ENCODE results near the gene PPP1CA.
"Not testable (repeated sequence)": the region's sequence is repeated elsewhere in the genome, so short reads cannot be mapped to it uniquely, and the experiment has no call there.

The PPP1CA gene

GRCh38 chr11:67432655-67433349, 31.1 kb upstream of the PPP1CA start:
- TF ChIP-seq CTCF (IDR thresholded peaks at IDR 0.05; ENCODE audit: low read depth, low read length) = no peak
- DNase-seq (ENCODE audit: extremely low read depth, low read depth) = no peak

- no peak for DNase-seq (ENCODE audit: extremely low read depth, low read depth)
These were observed 29.9 kb upstream of the PPP1CA start for GRCh38 chr11:67431346-67432249.

GRCh38 chr11:67429722-67430121, 28.1 kb upstream of the PPP1CA start:
- DNase-seq (ENCODE audit: extremely low read depth, low read depth) = no peak
- TF ChIP-seq CTCF (IDR thresholded peaks at IDR 0.05; ENCODE audit: low read depth, low read length) = no peak

More at GRCh38 chr11:67431346-67432249, 29.9 kb upstream of the PPP1CA start:
- no peak for TF ChIP-seq CTCF (IDR thresholded peaks at IDR 0.05; ENCODE audit: low read depth, low read length)

- no peak for TF ChIP-seq CTCF (IDR thresholded peaks at IDR 0.05; ENCODE audit: low read depth, low read length)
- DNase-seq (ENCODE audit: extremely low read depth, low read depth) = no peak
These were observed 27.5 kb upstream of the PPP1CA start for GRCh38 chr11:67429038-67429668.

GRCh38 chr11:67428052-67429001, 26.7 kb upstream of the PPP1CA start, which contains the start of gene RPS6KB2:
TSS of gene RPS6KB2 (plus strand) at chr11:67428494. CDS start at chr11:67428546, 52 bp downstream.
- DNase-seq (ENCODE audit: extremely low read depth, low read depth) = peak; percentile 92
- TF ChIP-seq CTCF (IDR thresholded peaks at IDR 0.05; ENCODE audit: low read depth, low read length) = no peak

- DNase-seq (ENCODE audit: extremely low read depth, low read depth) = not testable (repeated sequence)
These were observed 25.8 kb upstream of the PPP1CA start for GRCh38 chr11:67427364-67427859.
